Mesendoderm (in vitro differentiated cells): ENCODE results near the gene CCSER1.

Source experiments
- DNase-seq: peaks from one replicate; pipeline ENCODE4 v3.0.0; 2013
- H2AK5ac ChIP-seq: 2 replicates; pipeline ENCODE4 v1.6.1; 2013; ENCODE audit warnings: low read length, inconsistent platforms
- H2BK120ac ChIP-seq: 2 replicates; pipeline ENCODE4 v1.6.1; 2013; ENCODE audit warnings: low read depth, mild to moderate bottlenecking, low read length, moderate library complexity, mixed read lengths
- H2BK15ac ChIP-seq: replicated peaks from 2 replicates; pipeline ENCODE4 v1.6.1; 2013; ENCODE audit warnings: low read depth, mild to moderate bottlenecking, moderate library complexity
- H2BK5ac ChIP-seq: 2 replicates; pipeline ENCODE4 v1.6.1; 2013; ENCODE audit warnings: low read length, inconsistent platforms
- H3K18ac ChIP-seq: 2 replicates; pipeline ENCODE4 v1.6.1; 2013; ENCODE audit warnings: mild to moderate bottlenecking, low read length, mixed read lengths
- H3K23ac ChIP-seq: one replicate; pipeline ENCODE4 v1.6.1; 2013; ENCODE audit warnings: low read length
- H3K27ac ChIP-seq: 2 replicates; pipeline ENCODE4 v1.5.1; 2013; ENCODE audit warnings: low read depth, mild to moderate bottlenecking, inconsistent platforms, low read length, moderate library complexity
- H3K27me3 ChIP-seq: 2 replicates; pipeline ENCODE4 v1.6.1; 2013; ENCODE audit warnings: low read length, control low read depth, mild to moderate bottlenecking, inconsistent platforms; ENCODE audit not compliant: insufficient read depth, poor library complexity
- H3K36me3 ChIP-seq: 2 replicates; pipeline ENCODE4 v1.6.1; 2013; ENCODE audit warnings: low read length, inconsistent platforms; ENCODE audit not compliant: control insufficient read depth, insufficient read depth
- H3K4ac ChIP-seq: one replicate; pipeline ENCODE4 v1.6.1; 2013; ENCODE audit warnings: low read depth, mild to moderate bottlenecking, low read length, moderate library complexity
- H3K4me1 ChIP-seq: 2 replicates; pipeline ENCODE4 v1.6.1; 2013; ENCODE audit warnings: low read depth, low read length, inconsistent platforms; ENCODE audit not compliant: control insufficient read depth
- H3K4me2 ChIP-seq: 2 replicates; pipeline ENCODE4 v1.6.1; 2013; ENCODE audit warnings: low read length
- H3K4me3 ChIP-seq: 2 replicates; pipeline ENCODE4 v1.5.1; 2013; ENCODE audit warnings: mild to moderate bottlenecking, low read length
- H3K56ac ChIP-seq: one replicate; pipeline ENCODE4 v1.6.1; 2013; ENCODE audit warnings: low read length
- H3K79me1 ChIP-seq: 2 replicates; pipeline ENCODE4 v1.6.1; 2013; ENCODE audit warnings: low read length, inconsistent platforms
- H3K79me2 ChIP-seq: 2 replicates; pipeline ENCODE4 v1.6.1; 2013; ENCODE audit warnings: mild to moderate bottlenecking, low read length; ENCODE audit not compliant: control insufficient read depth, insufficient read depth
- H3K9ac ChIP-seq: 2 replicates; pipeline ENCODE4 v1.6.1; 2013; ENCODE audit warnings: low read length, inconsistent platforms
- H4K5ac ChIP-seq: one replicate; pipeline ENCODE4 v1.6.1; 2013; ENCODE audit warnings: low read length
- H4K8ac ChIP-seq: one replicate; pipeline ENCODE4 v1.6.1; 2013; ENCODE audit warnings: low read depth, mild to moderate bottlenecking, control low read depth, low read length, moderate library complexity
- WGBS: extraction: QIAGEN DNeasy Blood & Tissue Kit; methylation state at CpG from one replicate; pipeline ENCODE4 v1.1.7; 2013; ENCODE audit warnings: low lambda C conversion rate, missing lambda C conversion rate; ENCODE audit not compliant: insufficient coverage; ENCODE audit errors: extremely low coverage; 5-methylcytosine and 5-hydroxymethylcytosine counted together

The CCSER1 gene

DNA sequence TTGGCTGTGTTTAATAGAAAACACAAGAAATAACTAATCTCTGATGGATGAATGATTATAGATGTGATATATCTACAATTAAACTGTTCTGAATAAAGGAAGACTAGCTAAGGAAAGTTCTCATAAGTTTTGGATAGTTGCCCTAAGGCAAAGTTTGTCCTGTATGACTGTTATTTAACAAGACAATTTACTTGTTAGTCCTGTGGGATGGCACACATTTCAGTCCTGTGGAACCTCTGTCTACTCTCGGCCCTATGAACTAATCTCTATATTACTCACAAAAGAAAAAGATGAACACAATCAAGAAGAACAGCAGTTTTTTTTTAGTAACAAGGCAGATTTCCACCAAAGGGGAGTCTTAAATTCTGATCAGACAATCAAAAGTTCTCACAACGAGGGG is 314.6 kb downstream of the CCSER1 start:
- no peak overlapping the region for H3K9ac ChIP-seq
- no peak overlapping the region for H2BK15ac ChIP-seq
- no peaks in the 10 kb centered on the region for H3K4me1 ChIP-seq
- H2BK5ac ChIP-seq = no peak overlapping the region
- H3K56ac ChIP-seq = no peak overlapping the region
- no CpG with 5 or more reads among the region's 2 CpGs for WGBS
- no peak for DNase-seq
- H3K27me3 ChIP-seq = no peaks in the 10 kb centered on the region
- H2AK5ac ChIP-seq = no peak overlapping the region
- no peaks in the 10 kb centered on the region for H3K36me3 ChIP-seq
- no peak overlapping the region for H3K23ac ChIP-seq
- no peaks in the 10 kb centered on the region for H3K79me2 ChIP-seq
- no peak overlapping the region for H4K5ac ChIP-seq
- no peak overlapping the region for H2BK120ac ChIP-seq
- H3K4me2 ChIP-seq = no peak overlapping the region
- no peak overlapping the region for H3K4me3 ChIP-seq
- no peak overlapping the region for H3K27ac ChIP-seq
- no peak overlapping the region for H4K8ac ChIP-seq
- no peak overlapping the region for H3K18ac ChIP-seq
- H3K4ac ChIP-seq = no peak overlapping the region
- no peaks in the 10 kb centered on the region for H3K79me1 ChIP-seq

DNA sequence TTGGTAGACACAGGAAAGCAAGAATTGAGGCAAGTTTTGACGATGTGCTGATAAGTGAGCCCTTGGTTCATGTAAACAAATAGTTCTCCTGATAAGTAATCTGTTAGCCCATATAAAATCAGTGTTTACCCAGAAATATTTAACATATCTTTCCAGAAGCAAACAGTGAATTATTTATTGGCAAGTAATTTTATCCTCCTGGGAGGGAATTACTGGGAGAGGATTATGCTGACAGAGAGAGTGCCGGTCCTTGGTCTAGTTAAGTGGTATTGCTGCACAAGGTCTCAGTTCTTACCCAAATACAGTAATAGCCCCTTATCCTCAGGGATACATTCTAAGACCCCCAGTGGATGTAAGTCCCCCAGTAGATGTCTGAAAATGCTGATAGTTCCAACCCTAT is 315.4 kb downstream of the CCSER1 start:
- no peak overlapping the region for H2AK5ac ChIP-seq
- H4K5ac ChIP-seq = no peak overlapping the region
- H3K18ac ChIP-seq = no peak overlapping the region
- no peak overlapping the region for H3K4me2 ChIP-seq
- H3K4me1 ChIP-seq = no peaks in the 10 kb centered on the region
- no peak overlapping the region for H3K9ac ChIP-seq
- no peak overlapping the region for H4K8ac ChIP-seq
- no peak overlapping the region for H2BK15ac ChIP-seq
- no peaks in the 10 kb centered on the region for H3K79me2 ChIP-seq
- H2BK120ac ChIP-seq = no peak overlapping the region
- no peaks in the 10 kb centered on the region for H3K79me1 ChIP-seq
- H2BK5ac ChIP-seq = no peak overlapping the region
- H3K4me3 ChIP-seq = no peak overlapping the region
- H3K4ac ChIP-seq = no peak overlapping the region
- no peak overlapping the region for H3K27ac ChIP-seq
- no peak for DNase-seq
- WGBS = no CpG with 5 or more reads among the region's 2 CpGs
- H3K56ac ChIP-seq = no peak overlapping the region
- no peaks in the 10 kb centered on the region for H3K27me3 ChIP-seq
- no peak overlapping the region for H3K23ac ChIP-seq
- no peaks in the 10 kb centered on the region for H3K36me3 ChIP-seq

DNA sequence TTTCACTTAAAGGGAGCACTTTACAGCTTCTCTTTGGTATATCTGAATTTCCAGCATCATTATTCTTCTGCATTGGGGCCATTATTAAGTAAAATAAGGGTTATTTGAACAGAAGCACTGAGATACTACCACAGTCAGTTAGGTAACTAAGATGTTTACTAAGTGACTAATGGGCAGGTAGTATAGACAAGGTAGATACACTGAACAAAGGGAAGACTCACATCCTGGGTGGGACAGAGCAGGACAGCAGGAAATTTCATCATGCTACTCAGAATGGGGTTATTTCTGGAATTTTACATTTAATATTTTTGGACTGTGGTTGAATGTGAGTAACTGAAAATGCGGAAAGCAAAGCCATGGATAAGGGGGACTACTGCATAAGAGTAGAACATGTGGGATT is 316.0 kb downstream of the CCSER1 start:
- no CpG with 5 or more reads among the region's 1 CpG for WGBS
- H3K18ac ChIP-seq = no peak overlapping the region
- H3K4ac ChIP-seq = no peak overlapping the region
- no peak overlapping the region for H2AK5ac ChIP-seq
- no peak overlapping the region for H3K4me3 ChIP-seq
- no peaks in the 10 kb centered on the region for H3K36me3 ChIP-seq
- H3K27ac ChIP-seq = no peak overlapping the region
- H3K79me1 ChIP-seq = no peaks in the 10 kb centered on the region
- no peaks in the 10 kb centered on the region for H3K4me1 ChIP-seq
- no peak overlapping the region for H2BK5ac ChIP-seq
- no peak overlapping the region for H4K5ac ChIP-seq
- no peak overlapping the region for H4K8ac ChIP-seq
- no peak overlapping the region for H2BK120ac ChIP-seq
- H3K4me2 ChIP-seq = no peak overlapping the region
- no peak overlapping the region for H3K23ac ChIP-seq
- H3K56ac ChIP-seq = no peak overlapping the region
- no peaks in the 10 kb centered on the region for H3K27me3 ChIP-seq
- H2BK15ac ChIP-seq = no peak overlapping the region
- DNase-seq = no peak
- H3K9ac ChIP-seq = no peak overlapping the region
- no peaks in the 10 kb centered on the region for H3K79me2 ChIP-seq

DNA sequence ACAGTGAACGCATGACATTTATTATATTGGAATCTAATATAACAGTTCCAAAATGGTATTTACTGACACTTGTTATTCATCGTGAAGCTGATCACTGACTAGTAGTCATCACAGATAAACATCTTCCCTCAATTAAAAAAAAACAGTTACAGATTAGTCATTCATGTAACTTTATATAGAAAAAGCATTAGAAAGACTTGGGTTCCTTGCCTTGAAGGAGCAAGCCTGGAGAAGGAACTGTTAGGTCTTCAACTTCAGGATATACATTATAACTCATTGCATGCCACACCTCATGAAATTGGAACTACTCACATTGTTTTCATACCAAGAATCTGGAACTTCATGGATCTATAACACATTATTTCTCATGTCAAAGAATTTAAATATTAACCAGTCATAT is 317.7 kb downstream of the CCSER1 start:
- DNase-seq = no peak
- no peaks in the 10 kb centered on the region for H3K79me1 ChIP-seq

DNA sequence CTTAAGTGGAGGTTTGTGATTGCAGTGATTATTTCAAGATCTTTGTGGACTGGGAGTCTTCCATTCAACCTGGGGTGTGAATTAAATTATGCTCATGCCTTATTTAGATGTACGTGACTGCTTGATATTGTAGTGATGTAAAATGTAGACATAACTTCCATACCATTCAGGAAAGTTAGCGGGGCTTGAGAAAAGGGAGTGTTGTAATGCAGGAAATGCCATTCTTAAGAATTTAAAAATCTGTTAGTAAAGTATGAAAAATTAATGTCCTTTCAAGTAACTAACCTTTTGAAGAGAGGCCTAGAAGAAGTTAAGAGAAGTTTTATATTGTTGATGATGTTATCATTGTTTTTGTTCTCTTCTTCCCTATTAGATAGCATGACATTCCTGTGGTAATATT is 318.2 kb downstream of the CCSER1 start:
- Histone ChIP-seq H3K4ac (no peak overlapping the region), H2BK5ac (no peak overlapping the region), H3K4me2 (no peak overlapping the region), H3K79me2 (no peaks in the 10 kb centered on the region), H3K4me1 (no peaks in the 10 kb centered on the region), H4K5ac (no peak overlapping the region), H3K9ac (no peak overlapping the region), H3K27ac (no peak overlapping the region), H3K56ac (no peak overlapping the region), H2AK5ac (no peak overlapping the region), H4K8ac (no peak overlapping the region), H3K36me3 (no peaks in the 10 kb centered on the region), H3K27me3 (no peaks in the 10 kb centered on the region), H3K23ac (no peak overlapping the region), H3K79me1 (no peaks in the 10 kb centered on the region), H2BK15ac (no peak overlapping the region), H2BK120ac (no peak overlapping the region), H3K4me3 (no peak overlapping the region), H3K18ac (no peak overlapping the region)
- no peak for DNase-seq
- WGBS = no CpG with 5 or more reads among the region's 2 CpGs

More for the DNA sequence above, 317.7 kb downstream of the CCSER1 start:
- no peak overlapping the region for H3K18ac ChIP-seq
- no peak overlapping the region for H2BK120ac ChIP-seq
- H3K9ac ChIP-seq = no peak overlapping the region
- no peak overlapping the region for H2BK15ac ChIP-seq
- no peak overlapping the region for H3K4me3 ChIP-seq
- no peaks in the 10 kb centered on the region for H3K79me2 ChIP-seq
- no peak overlapping the region for H3K56ac ChIP-seq
- no peak overlapping the region for H4K8ac ChIP-seq
- H2AK5ac ChIP-seq = no peak overlapping the region
- WGBS = no CpG with 5 or more reads among the region's 2 CpGs
- H3K27ac ChIP-seq = no peak overlapping the region
- H3K4me1 ChIP-seq = no peaks in the 10 kb centered on the region
- no peak overlapping the region for H3K4me2 ChIP-seq
- no peaks in the 10 kb centered on the region for H3K27me3 ChIP-seq
- no peak overlapping the region for H3K23ac ChIP-seq
- no peak overlapping the region for H2BK5ac ChIP-seq
- no peaks in the 10 kb centered on the region for H3K36me3 ChIP-seq
- H4K5ac ChIP-seq = no peak overlapping the region
- no peak overlapping the region for H3K4ac ChIP-seq

DNA sequence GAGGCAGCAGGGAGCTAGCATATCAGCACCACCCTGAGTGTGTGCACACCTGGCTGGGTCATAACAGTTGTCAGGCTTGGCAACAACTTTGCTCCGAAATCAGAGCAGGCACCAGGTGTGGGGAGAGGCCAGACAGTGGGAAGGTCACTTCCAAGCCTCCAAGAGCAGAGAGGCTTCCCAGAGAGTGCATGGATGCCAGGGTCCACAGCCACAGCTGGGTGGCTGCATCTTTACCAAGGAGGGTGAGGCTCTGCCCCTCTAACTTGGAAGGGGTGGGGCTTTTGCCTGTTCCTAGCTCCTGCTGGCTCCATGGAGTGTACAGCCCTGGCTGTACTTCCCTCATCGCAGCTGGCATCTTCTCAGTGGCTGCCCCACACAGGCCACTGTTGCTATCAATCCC is 322.4 kb downstream of the CCSER1 start:
- Histone ChIP-seq H3K4me1 (no peaks in the 10 kb centered on the region), H3K9ac (no peak overlapping the region), H2BK5ac (no peak overlapping the region), H3K79me1 (no peaks in the 10 kb centered on the region), H3K79me2 (no peaks in the 10 kb centered on the region), H3K18ac (no peak overlapping the region), H3K27ac (no peak overlapping the region), H3K27me3 (no peaks in the 10 kb centered on the region), H3K4me3 (no peak overlapping the region), H4K8ac (no peak overlapping the region), H3K56ac (no peak overlapping the region), H3K23ac (no peak overlapping the region), H2AK5ac (no peak overlapping the region), H3K36me3 (no peaks in the 10 kb centered on the region), H3K4me2 (no peak overlapping the region), H2BK120ac (no peak overlapping the region), H3K4ac (no peak overlapping the region), H2BK15ac (no peak overlapping the region), H4K5ac (no peak overlapping the region)
- no CpG with 5 or more reads among the region's 2 CpGs for WGBS
- DNase-seq = no peak
